ENCODE measurements around the gene DAB2.
"Not testable (repeated sequence)": the region's sequence is repeated elsewhere in the genome, so short reads cannot be mapped to it uniquely, and the experiment has no call there.

Gene DAB2

GRCh38 chr5:39353717-39354399 lies 70.9 kb downstream of the DAB2 start:
- no peaks in the 10 kb centered on the region for H3K27me3 ChIP-seq (ENCODE audit: control insufficient read depth, insufficient read depth, low read length, poor library complexity, severe bottlenecking)
- H3K27ac ChIP-seq (ENCODE audit: insufficient read depth, low read depth, low read length, poor library complexity, severe bottlenecking) = no peak overlapping the region
- no peak overlapping the region for H3K4me3 ChIP-seq (ENCODE audit: insufficient read depth, low read depth, low read length)
- no peaks in the 10 kb centered on the region for H3K36me3 ChIP-seq (ENCODE audit: control insufficient read depth, insufficient read depth, low read length)
- no peaks in the 10 kb centered on the region for H3K4me1 ChIP-seq (ENCODE audit: control insufficient read depth, insufficient read depth, low read length)
- no peaks in the 10 kb centered on the region for H3K9me3 ChIP-seq (ENCODE audit: control insufficient read depth, low read length)
- WGBS, 2 experiments = 87 to 93% methylated on average over 1 of the region's 1 CpG

GRCh38 chr5:39352951-39353350 lies 71.8 kb downstream of the DAB2 start:
- H3K36me3 ChIP-seq (ENCODE audit: control insufficient read depth, insufficient read depth, low read length) = no peaks in the 10 kb centered on the region
- H3K4me1 ChIP-seq (ENCODE audit: control insufficient read depth, insufficient read depth, low read length) = no peaks in the 10 kb centered on the region
- H3K27me3 ChIP-seq (ENCODE audit: control insufficient read depth, insufficient read depth, low read length, poor library complexity, severe bottlenecking) = no peaks in the 10 kb centered on the region
- H3K27ac ChIP-seq (ENCODE audit: insufficient read depth, low read depth, low read length, poor library complexity, severe bottlenecking) = no peak overlapping the region
- H3K4me3 ChIP-seq (ENCODE audit: insufficient read depth, low read depth, low read length) = no peak overlapping the region
- 90 to 96% methylated on average over 1 of the region's 1 CpG for WGBS, 2 experiments
- H3K9me3 ChIP-seq (ENCODE audit: control insufficient read depth, low read length) = no peaks in the 10 kb centered on the region

- no peaks in the 10 kb centered on the region for H3K9me3 ChIP-seq (ENCODE audit: control insufficient read depth, low read length)
- H3K4me3 ChIP-seq (ENCODE audit: insufficient read depth, low read depth, low read length) = no peak overlapping the region
- no peak overlapping the region for H3K27ac ChIP-seq (ENCODE audit: insufficient read depth, low read depth, low read length, poor library complexity, severe bottlenecking)
- no peaks in the 10 kb centered on the region for H3K36me3 ChIP-seq (ENCODE audit: control insufficient read depth, insufficient read depth, low read length)
- H3K4me1 ChIP-seq (ENCODE audit: control insufficient read depth, insufficient read depth, low read length) = no peaks in the 10 kb centered on the region
- H3K27me3 ChIP-seq (ENCODE audit: control insufficient read depth, insufficient read depth, low read length, poor library complexity, severe bottlenecking) = no peaks in the 10 kb centered on the region
- WGBS, 2 experiments = 81 to 94% methylated on average over 2 of the region's 2 CpGs
Observed at GRCh38 chr5:39352170-39352569, 72.6 kb downstream of the DAB2 start.

- 90 to 92% methylated on average over 4 of the region's 4 CpGs for WGBS, 2 experiments
- no peaks in the 10 kb centered on the region for H3K27me3 ChIP-seq (ENCODE audit: control insufficient read depth, insufficient read depth, low read length, poor library complexity, severe bottlenecking)
- H3K4me1 ChIP-seq (ENCODE audit: control insufficient read depth, insufficient read depth, low read length) = no peaks in the 10 kb centered on the region
- H3K9me3 ChIP-seq (ENCODE audit: control insufficient read depth, low read length) = no peaks in the 10 kb centered on the region
- H3K4me3 ChIP-seq (ENCODE audit: insufficient read depth, low read depth, low read length) = no peak overlapping the region
- H3K36me3 ChIP-seq (ENCODE audit: control insufficient read depth, insufficient read depth, low read length) = no peaks in the 10 kb centered on the region
- H3K27ac ChIP-seq (ENCODE audit: insufficient read depth, low read depth, low read length, poor library complexity, severe bottlenecking) = no peak overlapping the region
Observed at GRCh38 chr5:39349484-39349883, 75.3 kb downstream of the DAB2 start.

- no peaks in the 10 kb centered on the region for H3K27me3 ChIP-seq (ENCODE audit: control insufficient read depth, insufficient read depth, low read length, poor library complexity, severe bottlenecking)
- WGBS, 2 experiments = 90 to 92% methylated on average over 1 of the region's 1 CpG
- no peak overlapping the region for H3K4me3 ChIP-seq (ENCODE audit: insufficient read depth, low read depth, low read length)
- no peaks in the 10 kb centered on the region for H3K4me1 ChIP-seq (ENCODE audit: control insufficient read depth, insufficient read depth, low read length)
- H3K36me3 ChIP-seq (ENCODE audit: control insufficient read depth, insufficient read depth, low read length) = no peaks in the 10 kb centered on the region
- H3K27ac ChIP-seq (ENCODE audit: insufficient read depth, low read depth, low read length, poor library complexity, severe bottlenecking) = no peak overlapping the region
- no peaks in the 10 kb centered on the region for H3K9me3 ChIP-seq (ENCODE audit: control insufficient read depth, low read length)
Observed at GRCh38 chr5:39342460-39342859, 82.3 kb downstream of the DAB2 start.

GRCh38 chr5:39341896-39342295 lies 82.9 kb downstream of the DAB2 start:
- Histone ChIP-seq H3K9me3 (ENCODE audit: control insufficient read depth, low read length) (no peaks in the 10 kb centered on the region), H3K4me1 (ENCODE audit: control insufficient read depth, insufficient read depth, low read length) (no peaks in the 10 kb centered on the region), H3K36me3 (ENCODE audit: control insufficient read depth, insufficient read depth, low read length) (no peaks in the 10 kb centered on the region), H3K4me3 (ENCODE audit: insufficient read depth, low read depth, low read length) (no peak overlapping the region), H3K27me3 (ENCODE audit: control insufficient read depth, insufficient read depth, low read length, poor library complexity, severe bottlenecking) (no peaks in the 10 kb centered on the region), H3K27ac (ENCODE audit: insufficient read depth, low read depth, low read length, poor library complexity, severe bottlenecking) (no peak overlapping the region)
- whole genome bisulfite sequencing, 2 experiments = 85 to 97% methylated on average over 1 of the region's 1 CpG

GRCh38 chr5:39340506-39340905 lies 84.3 kb downstream of the DAB2 start:
- H3K4me1 ChIP-seq (ENCODE audit: control insufficient read depth, insufficient read depth, low read length) = no peaks in the 10 kb centered on the region
- H3K4me3 ChIP-seq (ENCODE audit: insufficient read depth, low read depth, low read length) = no peak overlapping the region
- no peaks in the 10 kb centered on the region for H3K36me3 ChIP-seq (ENCODE audit: control insufficient read depth, insufficient read depth, low read length)
- H3K27ac ChIP-seq (ENCODE audit: insufficient read depth, low read depth, low read length, poor library complexity, severe bottlenecking) = no peak overlapping the region
- 86 to 96% methylated on average over 1 of the region's 1 CpG for WGBS, 2 experiments
- H3K9me3 ChIP-seq (ENCODE audit: control insufficient read depth, low read length) = no peaks in the 10 kb centered on the region
- no peaks in the 10 kb centered on the region for H3K27me3 ChIP-seq (ENCODE audit: control insufficient read depth, insufficient read depth, low read length, poor library complexity, severe bottlenecking)

GRCh38 chr5:39337252-39337915 lies 87.4 kb downstream of the DAB2 start:
- Histone ChIP-seq H3K36me3 (ENCODE audit: control insufficient read depth, insufficient read depth, low read length) (no peaks in the 10 kb centered on the region), H3K27ac (ENCODE audit: insufficient read depth, low read depth, low read length, poor library complexity, severe bottlenecking) (no peak overlapping the region), H3K4me3 (ENCODE audit: insufficient read depth, low read depth, low read length) (no peak overlapping the region), H3K9me3 (ENCODE audit: control insufficient read depth, low read length) (no peaks in the 10 kb centered on the region), H3K27me3 (ENCODE audit: control insufficient read depth, insufficient read depth, low read length, poor library complexity, severe bottlenecking) (no peaks in the 10 kb centered on the region), H3K4me1 (ENCODE audit: control insufficient read depth, insufficient read depth, low read length) (no peaks in the 10 kb centered on the region)
- 95 to 100% methylated on average over 1 of the region's 1 CpG for WGBS, 2 experiments

- H3K27ac ChIP-seq (ENCODE audit: insufficient read depth, low read depth, low read length, poor library complexity, severe bottlenecking); H3K4me1 ChIP-seq (ENCODE audit: control insufficient read depth, insufficient read depth, low read length); H3K4me3 ChIP-seq (ENCODE audit: insufficient read depth, low read depth, low read length); H3K27me3 ChIP-seq (ENCODE audit: control insufficient read depth, insufficient read depth, low read length, poor library complexity, severe bottlenecking); H3K9me3 ChIP-seq (ENCODE audit: control insufficient read depth, low read length); H3K36me3 ChIP-seq (ENCODE audit: control insufficient read depth, insufficient read depth, low read length): not testable (repeated sequence)
- WGBS, 2 experiments = 92 to 93% methylated on average over 27 of the region's 27 CpGs
Observed at GRCh38 chr5:39334296-39334695, 90.5 kb downstream of the DAB2 start.

- H3K4me3 ChIP-seq (ENCODE audit: insufficient read depth, low read depth, low read length) = no peak overlapping the region
- WGBS, 2 experiments = 83 to 95% methylated on average over 1 of the region's 1 CpG
- no peaks in the 10 kb centered on the region for H3K36me3 ChIP-seq (ENCODE audit: control insufficient read depth, insufficient read depth, low read length)
- H3K27ac ChIP-seq (ENCODE audit: insufficient read depth, low read depth, low read length, poor library complexity, severe bottlenecking) = no peak overlapping the region
- no peaks in the 10 kb centered on the region for H3K9me3 ChIP-seq (ENCODE audit: control insufficient read depth, low read length)
- no peaks in the 10 kb centered on the region for H3K4me1 ChIP-seq (ENCODE audit: control insufficient read depth, insufficient read depth, low read length)
- H3K27me3 ChIP-seq (ENCODE audit: control insufficient read depth, insufficient read depth, low read length, poor library complexity, severe bottlenecking) = no peaks in the 10 kb centered on the region
Observed at GRCh38 chr5:39333104-39333503, 91.7 kb downstream of the DAB2 start.

All from ectodermal cell (in vitro differentiated cells).